ENCODE measurements around the gene CNTD1. TPM values are rescaled to one million over a fixed set of nuclear protein-coding genes. Genes with fewer than 3 reads are reported as not detected.

The CNTD1 gene, protein sequence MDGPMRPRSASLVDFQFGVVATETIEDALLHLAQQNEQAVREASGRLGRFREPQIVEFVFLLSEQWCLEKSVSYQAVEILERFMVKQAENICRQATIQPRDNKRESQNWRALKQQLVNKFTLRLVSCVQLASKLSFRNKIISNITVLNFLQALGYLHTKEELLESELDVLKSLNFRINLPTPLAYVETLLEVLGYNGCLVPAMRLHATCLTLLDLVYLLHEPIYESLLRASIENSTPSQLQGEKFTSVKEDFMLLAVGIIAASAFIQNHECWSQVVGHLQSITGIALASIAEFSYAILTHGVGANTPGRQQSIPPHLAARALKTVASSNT
- 0.49 TPM for polyA plus RNA-seq (2012; ENCODE audit: insufficient read length, low read depth)

DNA sequence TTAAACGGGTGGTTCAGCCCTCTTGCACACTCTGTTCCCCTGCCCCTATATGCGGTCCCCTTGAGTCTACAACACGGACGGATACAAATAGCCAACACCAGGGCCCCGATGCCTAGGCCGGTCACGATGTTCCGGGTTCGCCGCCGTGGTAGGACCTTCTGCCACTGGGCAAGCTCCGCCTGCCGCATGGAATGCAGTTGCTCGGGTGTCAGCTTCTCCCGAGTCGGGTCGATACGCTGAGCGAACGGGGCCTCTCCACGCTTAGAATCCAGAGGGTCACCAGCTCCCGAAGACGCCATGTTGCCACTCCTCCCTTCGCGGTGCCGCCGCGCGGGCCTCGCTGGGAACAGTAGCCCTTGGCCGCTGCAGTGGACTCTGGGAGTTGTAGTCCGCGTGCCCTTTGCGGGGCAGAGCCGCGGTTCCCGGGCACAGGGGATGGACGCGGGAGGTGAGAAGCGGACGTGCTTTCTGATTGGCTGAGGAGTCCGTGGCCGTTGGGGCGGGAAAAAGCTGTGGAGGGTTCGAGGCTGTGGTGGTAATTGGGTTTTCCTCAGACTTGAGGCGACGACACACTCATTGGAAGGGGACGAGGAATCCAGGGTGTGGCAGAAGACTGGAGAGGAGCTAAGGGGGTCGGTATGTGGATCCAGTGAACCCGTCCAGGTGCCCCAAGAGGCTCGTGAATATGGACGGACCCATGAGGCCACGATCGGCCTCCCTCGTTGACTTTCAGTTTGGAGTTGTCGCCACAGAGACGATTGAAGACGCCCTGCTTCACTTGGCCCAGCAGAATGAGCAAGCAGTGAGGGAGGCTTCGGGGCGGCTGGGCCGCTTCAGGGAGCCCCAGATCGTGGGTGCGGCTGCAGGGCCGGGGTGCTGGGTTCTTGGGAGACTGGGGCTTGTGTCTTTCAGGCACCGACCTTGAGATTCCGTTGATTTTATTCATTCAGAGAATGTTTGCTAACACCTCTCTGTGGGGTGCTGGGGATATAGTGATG lies at the start of gene CNTD1, which contains the start of gene COA3:
TSS of gene CNTD1 (plus strand) at position 479 of the 998 bp plus-strand sequence. CDS start at position 686, 207 bp downstream.
TSS of gene COA3 (minus strand) at position 322 of the 998 bp plus-strand sequence. CDS start at position 299, 23 bp downstream.
- TF ChIP-seq POLR2AphosphoS5 (IDR thresholded peaks at IDR 0.05; ENCODE audit: low read depth, low read length): peak; percentile 86
- peak; percentile 64; the same call in 1 of the 2 replicates for TF ChIP-seq SIN3A (IDR thresholded peaks at IDR 0.05; ENCODE audit: borderline replicate concordance, insufficient read depth, low read length)
- TF ChIP-seq FOXP2 (optimal IDR thresholded peaks at IDR 0.05; ENCODE audit: borderline replicate concordance, extremely low read depth, extremely low read length, insufficient read depth): no peak
- TF ChIP-seq, protein P1, sequence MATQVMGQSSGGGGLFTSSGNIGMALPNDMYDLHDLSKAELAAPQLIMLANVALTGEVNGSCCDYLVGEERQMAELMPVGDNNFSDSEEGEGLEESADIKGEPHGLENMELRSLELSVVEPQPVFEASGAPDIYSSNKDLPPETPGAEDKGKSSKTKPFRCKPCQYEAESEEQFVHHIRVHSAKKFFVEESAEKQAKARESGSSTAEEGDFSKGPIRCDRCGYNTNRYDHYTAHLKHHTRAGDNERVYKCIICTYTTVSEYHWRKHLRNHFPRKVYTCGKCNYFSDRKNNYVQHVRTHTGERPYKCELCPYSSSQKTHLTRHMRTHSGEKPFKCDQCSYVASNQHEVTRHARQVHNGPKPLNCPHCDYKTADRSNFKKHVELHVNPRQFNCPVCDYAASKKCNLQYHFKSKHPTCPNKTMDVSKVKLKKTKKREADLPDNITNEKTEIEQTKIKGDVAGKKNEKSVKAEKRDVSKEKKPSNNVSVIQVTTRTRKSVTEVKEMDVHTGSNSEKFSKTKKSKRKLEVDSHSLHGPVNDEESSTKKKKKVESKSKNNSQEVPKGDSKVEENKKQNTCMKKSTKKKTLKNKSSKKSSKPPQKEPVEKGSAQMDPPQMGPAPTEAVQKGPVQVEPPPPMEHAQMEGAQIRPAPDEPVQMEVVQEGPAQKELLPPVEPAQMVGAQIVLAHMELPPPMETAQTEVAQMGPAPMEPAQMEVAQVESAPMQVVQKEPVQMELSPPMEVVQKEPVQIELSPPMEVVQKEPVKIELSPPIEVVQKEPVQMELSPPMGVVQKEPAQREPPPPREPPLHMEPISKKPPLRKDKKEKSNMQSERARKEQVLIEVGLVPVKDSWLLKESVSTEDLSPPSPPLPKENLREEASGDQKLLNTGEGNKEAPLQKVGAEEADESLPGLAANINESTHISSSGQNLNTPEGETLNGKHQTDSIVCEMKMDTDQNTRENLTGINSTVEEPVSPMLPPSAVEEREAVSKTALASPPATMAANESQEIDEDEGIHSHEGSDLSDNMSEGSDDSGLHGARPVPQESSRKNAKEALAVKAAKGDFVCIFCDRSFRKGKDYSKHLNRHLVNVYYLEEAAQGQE (IDR thresholded peaks at IDR 0.05; ENCODE audit: insufficient read depth in 1 of 2, low read depth in 2 of 2, low read length in 2 of 2): no peak
- TF ChIP-seq TAF1 (IDR thresholded peaks at IDR 0.05; ENCODE audit: borderline replicate concordance, insufficient read depth, low read length): 0 out of 2 replicates have a peak, but pooled peaks have one; percentile 50

DNA sequence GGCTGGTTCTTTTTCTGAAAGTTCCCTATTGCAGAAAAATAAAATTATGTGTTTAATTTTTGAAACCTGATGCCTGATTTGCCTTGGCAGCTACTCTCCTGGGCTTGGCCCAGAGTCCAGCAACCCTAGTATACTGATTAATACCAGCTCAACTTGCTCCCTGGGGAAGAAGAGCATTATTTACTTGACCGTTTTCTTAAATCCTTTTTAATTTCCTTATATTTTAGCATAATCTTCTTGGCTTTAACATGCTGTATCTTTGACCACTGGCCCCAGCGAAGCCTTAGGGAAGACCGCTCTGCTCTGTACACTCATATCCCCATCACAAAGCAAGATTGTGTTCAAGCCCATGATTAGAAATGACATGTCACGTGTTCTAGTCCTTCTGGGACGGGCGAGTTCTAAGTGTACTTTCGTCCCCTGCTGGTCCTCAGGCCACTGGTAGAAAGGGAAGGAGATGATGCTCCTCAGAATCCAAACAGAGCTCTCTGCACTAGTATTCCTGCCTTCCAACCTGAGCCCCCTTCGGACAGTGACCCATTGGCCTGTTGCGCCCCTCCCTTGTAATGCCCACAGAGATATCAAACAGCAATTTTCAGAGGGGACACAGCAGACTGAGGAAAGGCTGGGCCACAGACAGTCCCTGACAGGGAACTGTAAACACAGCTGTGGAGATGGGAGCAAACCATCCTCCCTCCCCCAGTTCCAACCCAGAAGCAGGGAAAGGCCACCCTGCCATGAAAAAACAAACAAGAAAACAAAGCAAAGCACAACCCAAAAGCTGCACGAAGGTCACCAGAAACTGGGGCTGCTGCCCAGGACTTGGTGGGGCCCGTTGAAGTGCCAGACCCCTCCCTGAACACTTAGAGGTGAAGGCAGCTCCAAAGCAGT lies 49.5 kb upstream of the CNTD1 start:
- TF ChIP-seq FOXP2 (optimal IDR thresholded peaks at IDR 0.05; ENCODE audit: borderline replicate concordance, extremely low read depth, extremely low read length, insufficient read depth) (no peak), TAF1 (IDR thresholded peaks at IDR 0.05; ENCODE audit: borderline replicate concordance, insufficient read depth, low read length) (no peak), POLR2AphosphoS5 (IDR thresholded peaks at IDR 0.05; ENCODE audit: low read depth, low read length) (no peak)

DNA sequence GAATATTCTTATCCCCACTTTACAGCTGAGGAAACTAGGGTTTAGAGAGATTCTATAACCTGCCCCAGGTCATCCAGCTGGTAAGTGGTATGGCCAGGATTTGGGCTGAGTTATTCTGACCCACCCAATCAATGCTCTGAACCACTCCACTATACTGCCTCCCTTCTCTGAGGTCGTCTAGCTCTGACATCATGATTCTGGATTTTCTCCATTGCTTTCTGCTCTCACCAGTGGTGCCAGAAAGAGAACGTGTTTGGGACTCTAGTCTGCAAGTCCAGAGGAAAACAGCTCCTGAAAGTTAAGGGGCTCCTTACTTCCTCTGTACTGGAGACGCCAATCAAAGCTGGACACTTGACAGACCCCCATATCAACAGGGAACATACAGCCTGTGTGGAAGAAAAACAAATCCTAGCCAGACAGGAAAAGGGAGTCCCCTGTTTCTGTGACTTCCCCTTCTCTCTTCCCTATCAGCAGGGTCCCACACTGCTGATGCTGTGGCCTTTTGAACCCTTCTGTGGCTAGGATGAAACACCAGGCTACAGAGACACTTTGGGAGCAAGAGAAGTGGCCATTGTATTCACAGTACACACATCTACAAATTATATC lies 47.8 kb upstream of the CNTD1 start:
- TF ChIP-seq SIN3A (IDR thresholded peaks at IDR 0.05; ENCODE audit: borderline replicate concordance, insufficient read depth, low read length) (no peak), TAF1 (IDR thresholded peaks at IDR 0.05; ENCODE audit: borderline replicate concordance, insufficient read depth, low read length) (no peak), POLR2AphosphoS5 (IDR thresholded peaks at IDR 0.05; ENCODE audit: low read depth, low read length) (no peak), FOXP2 (optimal IDR thresholded peaks at IDR 0.05; ENCODE audit: borderline replicate concordance, extremely low read depth, extremely low read length, insufficient read depth) (no peak)
- TF ChIP-seq, protein P1 (IDR thresholded peaks at IDR 0.05; ENCODE audit: insufficient read depth in 1 of 2, low read depth in 2 of 2, low read length in 2 of 2): no peak

DNA sequence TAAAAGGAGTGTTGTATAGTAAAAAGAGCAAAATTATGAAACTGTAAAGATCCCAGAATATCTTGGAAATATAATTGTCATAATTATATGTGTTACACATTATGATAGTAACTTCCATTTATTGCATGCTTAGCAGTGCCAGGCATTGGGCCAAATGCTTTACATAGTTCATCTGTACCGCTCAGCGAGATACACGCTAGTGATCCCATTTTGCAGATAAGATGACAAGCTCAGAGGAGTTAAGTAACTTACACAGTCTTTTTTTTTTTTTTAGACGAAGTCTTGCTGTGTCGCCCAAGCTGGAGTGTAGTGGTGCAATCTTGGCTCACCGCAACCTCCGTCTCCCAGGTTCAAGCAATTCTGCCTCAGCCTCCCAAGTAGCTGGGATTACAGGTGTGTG lies 47.0 kb upstream of the CNTD1 start:
- TF ChIP-seq SIN3A (IDR thresholded peaks at IDR 0.05; ENCODE audit: borderline replicate concordance, insufficient read depth, low read length) (no peak), POLR2AphosphoS5 (IDR thresholded peaks at IDR 0.05; ENCODE audit: low read depth, low read length) (no peak), FOXP2 (optimal IDR thresholded peaks at IDR 0.05; ENCODE audit: borderline replicate concordance, extremely low read depth, extremely low read length, insufficient read depth) (no peak), TAF1 (IDR thresholded peaks at IDR 0.05; ENCODE audit: borderline replicate concordance, insufficient read depth, low read length) (no peak)
- TF ChIP-seq, protein P1 (IDR thresholded peaks at IDR 0.05; ENCODE audit: insufficient read depth in 1 of 2, low read depth in 2 of 2, low read length in 2 of 2): no peak
